Endothelial cell (in vitro differentiated cells): ENCODE results near the gene ZIC1. TPM values are rescaled to one million over a fixed set of nuclear protein-coding genes. Genes with fewer than 3 reads are reported as not detected.

Source experiments
- DNase-seq: peaks from one replicate; pipeline ENCODE4 v3.0.0; 2021; ENCODE audit warnings: low spot score
- H3K27ac Mint-ChIP-seq: one replicate; pipeline ENCODE4 v1.8.0; 2021; ENCODE audit warnings: mixed read lengths, inconsistent platforms; ENCODE audit not compliant: unreplicated experiment
- H3K27me3 Mint-ChIP-seq: one replicate; pipeline ENCODE4 v1.8.0; 2021; ENCODE audit warnings: mild to moderate bottlenecking, moderate library complexity, mixed read lengths, inconsistent platforms; ENCODE audit not compliant: unreplicated experiment
- H3K36me3 Mint-ChIP-seq: one replicate; pipeline ENCODE4 v1.8.0; 2021; ENCODE audit warnings: mild to moderate bottlenecking, low read depth, mixed read lengths, inconsistent platforms; ENCODE audit not compliant: unreplicated experiment
- H3K4me1 Mint-ChIP-seq: one replicate; pipeline ENCODE4 v1.8.0; 2021; ENCODE audit warnings: mild to moderate bottlenecking, mixed read lengths, inconsistent platforms; ENCODE audit not compliant: unreplicated experiment
- H3K4me3 Mint-ChIP-seq: one replicate; pipeline ENCODE4 v1.8.0; 2021; ENCODE audit warnings: mild to moderate bottlenecking, mixed read lengths, inconsistent platforms; ENCODE audit not compliant: unreplicated experiment
- H3K9me3 Mint-ChIP-seq: one replicate; pipeline ENCODE4 v1.8.0; 2021; ENCODE audit warnings: mixed read lengths, inconsistent platforms; ENCODE audit not compliant: unreplicated experiment
- total RNA-seq: library from RNA; stranded (reverse); fragmentation: NEBNext Ultra II Directional; extraction: Animal tissue kit (Norgen Biotek cat#: 25700); gene quantifications from one replicate; pipeline ENCODE4 v1.2.1, GENCODE V29; 2021; ENCODE audit not compliant: unreplicated experiment
- TF ChIP-seq, protein P1 (sequence below): fragments of 200-600 bp; sonication (generic); IDR thresholded peaks from one replicate; pipeline ENCODE4 v1.5.0; 2021; ENCODE audit warnings: antibody characterized with exemption; ENCODE audit not compliant: unreplicated experiment

Gene ZIC1
- total RNA-seq, 1 donor from 2014 or later: 4.1 TPM

DNA sequence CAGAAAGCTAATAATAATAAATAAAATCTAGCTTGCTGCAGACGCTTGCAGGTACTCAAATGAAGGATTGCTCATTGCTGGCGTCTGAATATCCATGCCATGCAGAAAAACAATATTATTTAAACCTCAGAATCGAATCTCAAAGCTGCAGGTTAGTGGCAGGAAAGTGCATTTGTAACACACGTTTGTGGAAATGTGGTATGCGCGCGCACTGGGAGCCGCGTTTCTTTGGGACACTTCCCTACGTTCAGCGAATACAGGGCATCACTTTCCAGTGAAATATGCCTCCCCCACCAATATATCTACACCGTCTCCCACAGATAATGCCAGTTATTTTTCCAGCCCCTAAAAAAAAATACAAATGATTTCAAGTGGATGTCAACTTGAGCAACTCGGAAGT, 39.9 kb upstream of the ZIC1 start:
- no peak for DNase-seq
- no peak overlapping the region for H3K27ac Mint-ChIP-seq
- H3K36me3 Mint-ChIP-seq: no peaks in the 10 kb centered on the region
- no peaks in the 10 kb centered on the region for H3K9me3 Mint-ChIP-seq
- H3K27me3 Mint-ChIP-seq: peaks cover 27% of the 10 kb centered on the region
- TF ChIP-seq, protein P1, sequence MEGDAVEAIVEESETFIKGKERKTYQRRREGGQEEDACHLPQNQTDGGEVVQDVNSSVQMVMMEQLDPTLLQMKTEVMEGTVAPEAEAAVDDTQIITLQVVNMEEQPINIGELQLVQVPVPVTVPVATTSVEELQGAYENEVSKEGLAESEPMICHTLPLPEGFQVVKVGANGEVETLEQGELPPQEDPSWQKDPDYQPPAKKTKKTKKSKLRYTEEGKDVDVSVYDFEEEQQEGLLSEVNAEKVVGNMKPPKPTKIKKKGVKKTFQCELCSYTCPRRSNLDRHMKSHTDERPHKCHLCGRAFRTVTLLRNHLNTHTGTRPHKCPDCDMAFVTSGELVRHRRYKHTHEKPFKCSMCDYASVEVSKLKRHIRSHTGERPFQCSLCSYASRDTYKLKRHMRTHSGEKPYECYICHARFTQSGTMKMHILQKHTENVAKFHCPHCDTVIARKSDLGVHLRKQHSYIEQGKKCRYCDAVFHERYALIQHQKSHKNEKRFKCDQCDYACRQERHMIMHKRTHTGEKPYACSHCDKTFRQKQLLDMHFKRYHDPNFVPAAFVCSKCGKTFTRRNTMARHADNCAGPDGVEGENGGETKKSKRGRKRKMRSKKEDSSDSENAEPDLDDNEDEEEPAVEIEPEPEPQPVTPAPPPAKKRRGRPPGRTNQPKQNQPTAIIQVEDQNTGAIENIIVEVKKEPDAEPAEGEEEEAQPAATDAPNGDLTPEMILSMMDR: no peak
- no peak overlapping the region for H3K4me3 Mint-ChIP-seq
- H3K4me1 Mint-ChIP-seq: peaks cover 14% of the 10 kb centered on the region

DNA sequence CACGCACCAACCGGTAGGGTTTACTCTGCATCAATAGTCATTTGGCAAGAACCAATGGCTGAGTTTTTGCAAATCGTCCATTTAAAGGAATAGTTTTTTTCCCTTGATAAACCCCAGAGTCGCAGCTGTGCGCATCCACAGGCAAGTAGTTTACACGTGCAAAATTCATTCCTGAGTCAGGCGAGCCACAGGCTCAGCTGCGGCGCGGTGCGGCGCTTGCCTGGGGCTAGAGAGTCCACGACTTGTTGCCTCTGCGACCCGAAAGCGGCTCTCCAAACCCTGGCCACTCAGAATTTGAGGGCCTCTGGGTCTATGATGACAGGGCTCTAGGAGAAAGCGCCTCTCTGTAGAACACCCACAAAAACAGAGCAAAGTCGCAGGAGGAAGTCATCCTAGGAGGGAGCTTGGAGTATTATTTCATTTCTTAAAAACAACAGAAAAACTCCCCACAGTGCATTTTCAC, 39.5 kb upstream of the ZIC1 start:
- Mint-ChIP-seq H3K4me3 (no peak overlapping the region), H3K36me3 (no peaks in the 10 kb centered on the region), H3K27ac (no peak overlapping the region), H3K27me3 (peaks cover 30% of the 10 kb centered on the region), H3K9me3 (no peaks in the 10 kb centered on the region), H3K4me1 (peaks cover 14% of the 10 kb centered on the region)
- no peak for DNase-seq
- TF ChIP-seq, protein P1: no peak

DNA sequence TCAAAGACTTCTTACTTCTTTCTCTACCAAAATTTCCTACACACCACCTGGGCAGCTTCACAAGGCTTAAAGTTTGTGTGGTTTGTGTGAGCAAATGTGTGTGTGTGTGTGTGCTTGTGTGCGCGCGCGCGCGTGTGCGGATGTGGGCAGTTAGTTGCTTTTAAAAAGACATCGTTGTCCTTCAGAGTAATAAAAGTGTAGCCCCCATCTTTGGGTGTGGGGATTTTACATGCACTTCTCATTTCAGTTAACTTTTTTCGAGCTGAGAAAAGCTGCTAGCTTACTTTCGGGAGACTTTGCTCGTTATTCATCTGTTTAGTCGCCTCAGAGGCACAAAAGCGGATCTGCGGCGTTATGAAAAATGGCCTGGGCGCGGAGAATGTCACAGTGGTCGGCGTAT, 38.8 kb upstream of the ZIC1 start:
- no peak overlapping the region for H3K27ac Mint-ChIP-seq

DNA sequence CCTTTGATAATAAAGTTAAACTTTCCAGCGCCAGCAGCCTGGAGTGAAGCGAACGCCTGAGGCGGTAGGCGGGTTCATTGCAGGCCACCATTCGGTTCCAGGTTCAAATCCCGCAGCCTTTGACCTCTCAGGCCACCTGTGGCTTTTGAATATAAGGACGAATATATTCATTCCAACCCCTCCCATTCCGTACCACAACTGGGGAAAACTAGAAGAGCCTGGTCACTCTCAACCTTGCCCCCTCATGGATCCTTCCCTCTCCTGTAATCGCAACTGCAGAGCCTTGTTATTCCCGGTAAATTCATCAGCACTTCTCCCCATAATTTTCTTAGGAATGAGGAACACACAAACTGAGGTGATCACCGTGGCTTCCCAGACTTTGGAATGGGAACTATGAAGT, 38.0 kb upstream of the ZIC1 start:
- Mint-ChIP-seq H3K36me3 (no peaks in the 10 kb centered on the region), H3K27ac (no peak overlapping the region), H3K27me3 (peaks cover 30% of the 10 kb centered on the region), H3K9me3 (no peaks in the 10 kb centered on the region), H3K4me1 (peaks cover 14% of the 10 kb centered on the region), H3K4me3 (no peak overlapping the region)
- DNase-seq: no peak
- TF ChIP-seq, protein P1: no peak

More for the DNA sequence above, 38.8 kb upstream of the ZIC1 start:
- Mint-ChIP-seq H3K9me3 (no peaks in the 10 kb centered on the region), H3K27me3 (peaks cover 30% of the 10 kb centered on the region), H3K4me1 (peaks cover 14% of the 10 kb centered on the region), H3K36me3 (no peaks in the 10 kb centered on the region), H3K4me3 (no peak overlapping the region)
- TF ChIP-seq, protein P1: no peak
- DNase-seq: no peak

DNA sequence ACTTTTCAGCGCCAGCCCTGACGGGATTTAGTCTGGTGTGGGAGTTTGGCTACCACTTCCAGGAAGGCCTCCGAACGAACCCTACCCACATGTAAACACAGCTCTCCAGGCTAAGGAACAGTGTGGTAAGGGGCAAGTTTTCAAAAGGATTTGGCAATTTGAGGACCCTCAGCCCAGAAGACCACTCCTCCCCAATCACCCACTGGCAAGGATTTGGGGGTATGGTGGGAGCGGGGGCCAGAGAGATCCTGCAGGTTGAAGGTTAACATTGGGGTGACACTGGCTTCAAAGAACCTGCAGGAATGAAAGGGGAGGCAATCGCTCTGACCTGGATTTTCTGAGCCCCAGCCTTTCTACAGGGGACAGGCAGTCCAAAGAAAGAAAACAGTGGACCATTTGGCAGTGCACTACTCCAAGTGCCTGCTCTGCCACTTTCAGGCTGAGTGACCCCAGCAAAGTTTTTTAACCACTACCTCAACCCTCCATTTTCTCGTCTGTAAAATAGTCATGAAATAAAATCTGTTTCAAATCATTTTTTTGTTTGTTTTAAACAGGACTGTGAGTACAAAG, 37.3 kb upstream of the ZIC1 start:
- no peaks in the 10 kb centered on the region for H3K9me3 Mint-ChIP-seq
- TF ChIP-seq, protein P1: no peak
- H3K4me1 Mint-ChIP-seq: peaks cover 14% of the 10 kb centered on the region
- H3K36me3 Mint-ChIP-seq: no peaks in the 10 kb centered on the region
- peaks cover 30% of the 10 kb centered on the region for H3K27me3 Mint-ChIP-seq
- DNase-seq: no peak
- H3K27ac Mint-ChIP-seq: no peak overlapping the region
- no peak overlapping the region for H3K4me3 Mint-ChIP-seq
